OCI-LY3 (cell line): ENCODE data around the gene TENM4.

ENCODE experiments used
- EZH2phosphoT487 ChIP-seq: fragments of 200-600 bp; shearing (Covaris generic); IDR thresholded peaks from 2 replicates; pipeline ENCODE4 v1.6.1; 2018; ENCODE audit warnings: antibody characterized with exemption, mixed run types, low read depth
- TF ChIP-seq, protein P1 (sequence below): fragments of 200-600, 300-600 bp; sonication (generic); IDR thresholded peaks from 2 replicates; pipeline ENCODE4 v1.5.1; 2014; ENCODE audit warnings: antibody characterized with exemption, low read length, low read depth

GRCh38 chr11:79128291-79128690 lies 312.5 kb downstream of the TENM4 start:
- TF ChIP-seq, protein P1, sequence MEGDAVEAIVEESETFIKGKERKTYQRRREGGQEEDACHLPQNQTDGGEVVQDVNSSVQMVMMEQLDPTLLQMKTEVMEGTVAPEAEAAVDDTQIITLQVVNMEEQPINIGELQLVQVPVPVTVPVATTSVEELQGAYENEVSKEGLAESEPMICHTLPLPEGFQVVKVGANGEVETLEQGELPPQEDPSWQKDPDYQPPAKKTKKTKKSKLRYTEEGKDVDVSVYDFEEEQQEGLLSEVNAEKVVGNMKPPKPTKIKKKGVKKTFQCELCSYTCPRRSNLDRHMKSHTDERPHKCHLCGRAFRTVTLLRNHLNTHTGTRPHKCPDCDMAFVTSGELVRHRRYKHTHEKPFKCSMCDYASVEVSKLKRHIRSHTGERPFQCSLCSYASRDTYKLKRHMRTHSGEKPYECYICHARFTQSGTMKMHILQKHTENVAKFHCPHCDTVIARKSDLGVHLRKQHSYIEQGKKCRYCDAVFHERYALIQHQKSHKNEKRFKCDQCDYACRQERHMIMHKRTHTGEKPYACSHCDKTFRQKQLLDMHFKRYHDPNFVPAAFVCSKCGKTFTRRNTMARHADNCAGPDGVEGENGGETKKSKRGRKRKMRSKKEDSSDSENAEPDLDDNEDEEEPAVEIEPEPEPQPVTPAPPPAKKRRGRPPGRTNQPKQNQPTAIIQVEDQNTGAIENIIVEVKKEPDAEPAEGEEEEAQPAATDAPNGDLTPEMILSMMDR = no peak
- no peak for TF ChIP-seq EZH2phosphoT487
